Measurements from ENCODE around the gene TYROBP.
"Not testable (repeated sequence)": the region's sequence is repeated elsewhere in the genome, so short reads cannot be mapped to it uniquely, and the experiment has no call there.

Gene TYROBP

GRCh38 chr19:35911790-35912189 is 3.7 kb upstream of the TYROBP start:
- intact Hi-C loops (cut with DNase I; ENCODE audit: low total_unique reads): no loop called here
- H3K4me3 ChIP-seq: no peak overlapping the region
- no peaks in the 10 kb centered on the region for H3K9me3 ChIP-seq
- DNase-seq: no peak
- H3K4me1 ChIP-seq: no peaks in the 10 kb centered on the region
- H3K36me3 ChIP-seq: no peaks in the 10 kb centered on the region
- H3K27ac ChIP-seq: no peak overlapping the region
- no peak for TF ChIP-seq CTCF (IDR thresholded peaks at IDR 0.05)
- peaks cover 0 to 6% of the 10 kb centered on the region in 2 donors for H3K27me3 ChIP-seq

GRCh38 chr19:35911173-35911572 is 3.1 kb upstream of the TYROBP start:
- DNase-seq: no peak
- Histone ChIP-seq H3K4me3 (no peak overlapping the region), H3K4me1 (no peaks in the 10 kb centered on the region), H3K36me3 (no peaks in the 10 kb centered on the region), H3K27me3 (peaks cover 0 to 6% of the 10 kb centered on the region in 2 donors), H3K27ac (no peak overlapping the region), H3K9me3 (no peaks in the 10 kb centered on the region)
- intact Hi-C loops (cut with DNase I; ENCODE audit: low total_unique reads): no loop called here
- TF ChIP-seq CTCF (IDR thresholded peaks at IDR 0.05): no peak

- DNase-seq; H3K9me3 ChIP-seq; H3K27me3 ChIP-seq; H3K4me1 ChIP-seq; H3K4me3 ChIP-seq; H3K27ac ChIP-seq; H3K36me3 ChIP-seq; intact Hi-C loops (cut with DNase I; ENCODE audit: low total_unique reads): not testable (repeated sequence)
Observed at GRCh38 chr19:35910355-35910754, 2.3 kb upstream of the TYROBP start.

- H3K27me3 ChIP-seq: peaks cover 0 to 6% of the 10 kb centered on the region in 2 donors
- no peaks in the 10 kb centered on the region for H3K4me1 ChIP-seq
- intact Hi-C loops (cut with DNase I; ENCODE audit: low total_unique reads): no loop called here
- H3K36me3 ChIP-seq: no peaks in the 10 kb centered on the region
- H3K9me3 ChIP-seq: no peaks in the 10 kb centered on the region
- no peak for TF ChIP-seq CTCF (IDR thresholded peaks at IDR 0.05)
- H3K4me3 ChIP-seq: no peak overlapping the region
- no peak for DNase-seq
- H3K27ac ChIP-seq: no peak overlapping the region
Observed at GRCh38 chr19:35909684-35910035, 1.6 kb upstream of the TYROBP start.

- Histone ChIP-seq H3K4me3 (no peak overlapping the region), H3K27me3 (peaks cover 0 to 6% of the 10 kb centered on the region in 2 donors), H3K4me1 (no peaks in the 10 kb centered on the region), H3K27ac (no peak overlapping the region), H3K9me3 (no peaks in the 10 kb centered on the region), H3K36me3 (no peaks in the 10 kb centered on the region)
- intact Hi-C loops (cut with DNase I; ENCODE audit: low total_unique reads): no loop called here
- DNase-seq: peak; percentile 76 to 90
- no peak for TF ChIP-seq CTCF (IDR thresholded peaks at IDR 0.05)
Observed at GRCh38 chr19:35908973-35909683, 1.0 kb upstream of the TYROBP start.

GRCh38 chr19:35907377-35907745 is 734 bp downstream of the TYROBP start:
- no peak for DNase-seq
- TF ChIP-seq CTCF (IDR thresholded peaks at IDR 0.05): no peak
- Histone ChIP-seq H3K4me3 (peak overlapping the region; percentile 21 to 31), H3K27me3 (peaks cover 0 to 6% of the 10 kb centered on the region in 2 donors), H3K4me1 (peaks cover 0 to 7% (median 0%) of the 10 kb centered on the region in 4 donors), H3K36me3 (no peaks in the 10 kb centered on the region), H3K9me3 (no peaks in the 10 kb centered on the region), H3K27ac (no peak overlapping the region)
- intact Hi-C loops (cut with DNase I; ENCODE audit: low total_unique reads): no loop called here
